ENCODE data around the gene SPHK2. TPM values are rescaled to one million over a fixed set of nuclear protein-coding genes. Genes with fewer than 3 reads are reported as not detected.

SPHK2 gene
- total RNA-seq, 4 donors from 2014 or later = 7.8 to 12.4 (median 9.2) TPM

GRCh38 chr19:48665786-48666185 lies 46.5 kb downstream of the SPHK2 start:
- Histone ChIP-seq H3K9me3 (no peaks in the 10 kb centered on the region), H3K36me3 (no peaks in the 10 kb centered on the region), H3K4me3 (no peak overlapping the region), H3K4me1 (no peaks in the 10 kb centered on the region), H3K27ac (no peak overlapping the region), H3K27me3 (no peaks in the 10 kb centered on the region)
- in situ Hi-C loops (cut with MboI; ENCODE audit: low sequenced_read_pairs in 4 of 4) (no loop called here), intact Hi-C loops (cut with DNase I; ENCODE audit: low total_unique reads) (no loop called here)
- TF ChIP-seq POLR2A (IDR thresholded peaks at IDR 0.05) (no peak), CTCF (IDR thresholded peaks at IDR 0.05 in 4 of 5, conservative IDR thresholded peaks at IDR 0.05 in 1 of 5) (no peak)
- no peak for DNase-seq
- ATAC-seq = no peak

GRCh38 chr19:48668332-48668731 lies 49.0 kb downstream of the SPHK2 start:
- DNase-seq (no peak), ATAC-seq (no peak)
- Histone ChIP-seq H3K27ac (no peak overlapping the region), H3K4me1 (no peaks in the 10 kb centered on the region), H3K27me3 (no peaks in the 10 kb centered on the region), H3K9me3 (no peaks in the 10 kb centered on the region), H3K4me3 (no peak overlapping the region), H3K36me3 (no peaks in the 10 kb centered on the region)
- in situ Hi-C loops (cut with MboI; ENCODE audit: low sequenced_read_pairs in 4 of 4) = no loop called here
- TF ChIP-seq POLR2A (IDR thresholded peaks at IDR 0.05) (no peak), CTCF (IDR thresholded peaks at IDR 0.05 in 4 of 5, conservative IDR thresholded peaks at IDR 0.05 in 1 of 5) (no peak)
- intact Hi-C loops (cut with DNase I; ENCODE audit: low total_unique reads) = no loop called here

- ATAC-seq = no peak
- no peak for DNase-seq
- intact Hi-C loops (cut with DNase I; ENCODE audit: low total_unique reads) (no loop called here), in situ Hi-C loops (cut with MboI; ENCODE audit: low sequenced_read_pairs in 4 of 4) (no loop called here)
- H3K4me1 ChIP-seq = no peaks in the 10 kb centered on the region
- no peak for TF ChIP-seq CTCF (IDR thresholded peaks at IDR 0.05 in 4 of 5, conservative IDR thresholded peaks at IDR 0.05 in 1 of 5)
- TF ChIP-seq POLR2A (IDR thresholded peaks at IDR 0.05) = no peak
- H3K4me3 ChIP-seq = no peak overlapping the region
- H3K9me3 ChIP-seq = no peaks in the 10 kb centered on the region
- H3K27me3 ChIP-seq = no peaks in the 10 kb centered on the region
- H3K27ac ChIP-seq = no peak overlapping the region
- no peaks in the 10 kb centered on the region for H3K36me3 ChIP-seq
These were observed 49.5 kb downstream of the SPHK2 start for GRCh38 chr19:48668761-48669160.

- DNase-seq = no peak
- Histone ChIP-seq H3K27me3 (no peaks in the 10 kb centered on the region), H3K4me3 (no peak overlapping the region), H3K9me3 (no peaks in the 10 kb centered on the region), H3K36me3 (no peaks in the 10 kb centered on the region), H3K4me1 (peaks cover 2 to 3% of the 10 kb centered on the region in 2 donors), H3K27ac (no peak overlapping the region)
- intact Hi-C loops (cut with DNase I; ENCODE audit: low total_unique reads) (loop anchor here (10.0 kb wide), 1 partner anchor 175 kb away; no protein-coding TSS in a partner anchor), in situ Hi-C loops (cut with MboI; ENCODE audit: low sequenced_read_pairs in 4 of 4) (loop anchor here in 1 of 4 donors (10.0 kb wide), 1 partner anchor 175 kb away; no protein-coding TSS in a partner anchor)
- ATAC-seq = no peak
- TF ChIP-seq POLR2A (IDR thresholded peaks at IDR 0.05) (no peak), CTCF (IDR thresholded peaks at IDR 0.05 in 4 of 5, conservative IDR thresholded peaks at IDR 0.05 in 1 of 5) (no peak)
These were observed 50.8 kb downstream of the SPHK2 start for GRCh38 chr19:48669903-48670668.
